Measurements from ENCODE around the gene PARD6A. TPM values are rescaled to one million over a fixed set of nuclear protein-coding genes. Genes with fewer than 3 reads are reported as not detected.

PARD6A gene
- total RNA-seq, 2 experiments from 2014 or later, result 6.3 to 7.2 TPM

GRCh38 chr16:67655363-67655762, 5.4 kb upstream of the PARD6A start:
- TF ChIP-seq CTCF (IDR thresholded peaks at IDR 0.05), result no peak
- Mint-ChIP-seq H3K9me3 (no peaks in the 10 kb centered on the region), H3K27me3 (no peaks in the 10 kb centered on the region), H3K4me3 (no peak overlapping the region), H3K27ac (no peak overlapping the region), H3K4me1 (ENCODE audit: low read depth) (peaks cover 9% of the 10 kb centered on the region), H3K36me3 (ENCODE audit: low read depth) (peaks cover 30% of the 10 kb centered on the region)
- ChIA-PET CTCF (no interaction called here), POLR2A (interaction anchor here (1.5 kb wide), 3 partner anchors 8 to 114 kb away, joined by 3 to 8 read pairs (median 3); no protein-coding TSS in a partner anchor)
- ATAC-seq (no peak), DNase-seq (no peak)
- intact Hi-C loops (cut with micrococcal nuclease), result no loop called here

- no peaks in the 10 kb centered on the region for H3K9me3 Mint-ChIP-seq
- peaks cover 24% of the 10 kb centered on the region for H3K36me3 Mint-ChIP-seq (ENCODE audit: low read depth)
- CTCF ChIA-PET, result interaction anchor here (0.9 to 2.2 kb wide), 3 partner anchors 109 to 135 kb away, joined by 3 to 8 read pairs (median 6); no protein-coding TSS in a partner anchor
- H3K27ac Mint-ChIP-seq, result no peak overlapping the region
- peaks cover 12% of the 10 kb centered on the region for H3K4me1 Mint-ChIP-seq (ENCODE audit: low read depth)
- no peak overlapping the region for H3K4me3 Mint-ChIP-seq
- POLR2A ChIA-PET, result interaction anchor here (1.1 to 1.5 kb wide), 6 partner anchors 9 to 119 kb away, joined by 3 to 8 read pairs (median 3); partner anchors contain the start of gene CARMIL2
- no peak for DNase-seq
- no peak for ATAC-seq
- no peak for TF ChIP-seq CTCF (IDR thresholded peaks at IDR 0.05)
- intact Hi-C loops (cut with micrococcal nuclease), result no loop called here
- H3K27me3 Mint-ChIP-seq, result no peaks in the 10 kb centered on the region
These were observed 4.3 kb upstream of the PARD6A start for GRCh38 chr16:67656344-67657016.

- intact Hi-C loops (cut with micrococcal nuclease), result no loop called here
- ATAC-seq (no peak), DNase-seq (no peak)
- Mint-ChIP-seq H3K4me3 (no peak overlapping the region), H3K27ac (no peak overlapping the region), H3K4me1 (ENCODE audit: low read depth) (peaks cover 16% of the 10 kb centered on the region), H3K27me3 (no peaks in the 10 kb centered on the region), H3K9me3 (no peaks in the 10 kb centered on the region), H3K36me3 (ENCODE audit: low read depth) (peaks cover 17% of the 10 kb centered on the region)
- ChIA-PET CTCF (interaction anchor here (1.0 to 14.7 kb wide), 6 partner anchors 12 to 176 kb away, joined by 3 to 154 read pairs (median 6); partner anchors contain the start of genes ATP6V0D1, CARMIL2 and CTCF), POLR2A (interaction anchor here (1.1 to 5.2 kb wide), 9 partner anchors 9 to 120 kb away, joined by 3 to 100 read pairs (median 4); partner anchors contain the start of gene CARMIL2)
- no peak for TF ChIP-seq CTCF (IDR thresholded peaks at IDR 0.05)
These were observed 3.6 kb upstream of the PARD6A start for GRCh38 chr16:67657017-67657608.

- DNase-seq, result no peak
- Mint-ChIP-seq H3K36me3 (ENCODE audit: low read depth) (peaks cover 15% of the 10 kb centered on the region), H3K4me1 (ENCODE audit: low read depth) (peaks cover 15% of the 10 kb centered on the region), H3K9me3 (no peaks in the 10 kb centered on the region), H3K27ac (no peak overlapping the region), H3K4me3 (no peak overlapping the region), H3K27me3 (no peaks in the 10 kb centered on the region)
- CTCF ChIA-PET, result interaction anchor here (1.0 to 14.7 kb wide), 8 partner anchors 13 to 177 kb away, joined by 3 to 154 read pairs (median 6); partner anchors contain the start of genes ATP6V0D1, CARMIL2 and CTCF
- no peak for TF ChIP-seq CTCF (IDR thresholded peaks at IDR 0.05)
- POLR2A ChIA-PET, result interaction anchor here (1.0 to 5.2 kb wide), 6 partner anchors 10 to 278 kb away, joined by 3 to 100 read pairs (median 6); partner anchors contain the start of genes CARMIL2 and CTCF
- intact Hi-C loops (cut with micrococcal nuclease), result no loop called here
- no peak for ATAC-seq
These were observed 2.8 kb upstream of the PARD6A start for GRCh38 chr16:67657751-67658518.
